IPS DF 4.7 (cell line): ENCODE data around the gene ZNF469.
"Not testable (repeated sequence)": the region's sequence is repeated elsewhere in the genome, so short reads cannot be mapped to it uniquely, and the experiment has no call there.

Experiments
- DNase-seq: peaks from one replicate; pipeline ENCODE4 v3.0.0-alpha.2; 2013; ENCODE audit warnings: low spot score; ENCODE audit errors: extremely low read depth

Gene ZNF469

DNA sequence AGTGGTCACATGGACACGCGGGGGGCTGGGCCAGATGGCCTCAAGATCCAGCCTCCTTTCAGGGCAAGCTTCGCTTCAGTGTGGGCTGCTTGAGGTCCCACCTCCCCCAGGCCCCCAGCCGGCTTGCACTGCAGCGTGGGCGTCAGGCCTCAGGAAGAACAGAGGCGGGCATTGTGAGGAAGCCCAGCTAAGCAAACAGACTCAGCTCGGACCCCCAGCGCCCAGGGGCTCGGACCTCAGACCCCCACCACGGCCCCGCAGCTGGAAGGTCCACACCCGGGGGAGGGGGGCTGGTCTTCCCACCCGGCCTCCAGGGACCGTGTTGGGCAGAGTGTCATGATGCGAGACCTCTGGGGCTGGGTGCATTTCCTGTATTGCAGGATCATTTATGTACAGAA, 24.7 kb upstream of the ZNF469 start:
- no peak for DNase-seq

DNA sequence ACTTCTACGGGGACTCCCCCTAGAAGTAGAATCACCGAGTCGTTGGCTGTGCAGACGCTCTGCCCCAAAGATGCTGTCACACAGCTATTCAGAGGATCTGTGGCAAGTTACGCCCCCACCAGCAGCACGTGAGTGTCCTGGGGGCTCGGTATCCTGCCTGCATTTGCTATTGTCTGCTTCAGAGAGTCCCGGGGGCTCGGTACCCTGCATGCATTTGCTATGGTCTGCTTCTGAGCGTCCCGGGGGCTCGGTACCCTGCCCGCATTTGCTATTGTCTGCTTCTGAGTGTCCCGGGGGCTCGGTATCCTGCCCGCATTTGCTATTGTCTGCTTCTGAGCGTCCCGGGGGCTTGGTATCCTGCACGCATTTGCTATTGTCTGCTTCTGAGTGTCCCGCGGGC, 23.8 kb upstream of the ZNF469 start:
- DNase-seq = no peak

DNA sequence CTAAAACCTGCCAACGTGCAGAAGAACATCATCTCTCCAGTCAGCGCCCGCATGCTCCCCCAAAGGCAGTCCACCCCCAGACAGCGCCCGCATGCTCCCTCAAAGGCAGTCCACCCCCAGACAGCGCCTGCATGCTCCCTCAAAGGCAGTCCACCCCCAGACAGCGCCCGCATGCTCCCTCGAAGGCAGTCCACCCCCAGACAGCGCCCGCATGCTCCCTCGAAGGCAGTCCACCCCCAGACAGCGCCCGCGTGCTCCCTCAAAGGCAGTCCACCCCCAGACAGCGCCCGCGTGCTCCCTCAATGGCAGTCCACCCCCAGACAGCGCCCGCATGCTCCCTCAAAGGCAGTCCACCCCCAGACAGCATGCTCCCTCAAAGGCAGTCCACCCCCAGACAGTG, 22.4 kb upstream of the ZNF469 start:
- not testable (repeated sequence) for DNase-seq

DNA sequence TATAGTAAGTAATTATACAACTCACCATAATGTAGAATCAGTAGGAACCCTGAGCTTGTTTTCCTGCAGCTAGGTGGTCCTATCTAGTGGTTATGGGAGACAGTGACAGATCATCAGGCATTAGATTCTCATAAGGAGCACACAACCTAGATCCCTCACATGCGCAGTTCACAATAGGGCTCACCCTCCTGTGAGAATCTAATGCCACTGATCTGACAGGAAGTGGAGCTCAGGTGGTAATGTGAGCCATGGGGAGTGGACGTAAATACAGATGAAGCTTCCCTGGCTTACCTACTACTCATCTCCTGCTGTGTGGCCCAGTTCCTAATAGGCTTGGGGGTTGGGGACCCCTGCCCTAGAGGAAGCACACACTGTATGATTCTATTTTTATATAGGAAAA, 21.8 kb upstream of the ZNF469 start:
- no peak for DNase-seq

DNA sequence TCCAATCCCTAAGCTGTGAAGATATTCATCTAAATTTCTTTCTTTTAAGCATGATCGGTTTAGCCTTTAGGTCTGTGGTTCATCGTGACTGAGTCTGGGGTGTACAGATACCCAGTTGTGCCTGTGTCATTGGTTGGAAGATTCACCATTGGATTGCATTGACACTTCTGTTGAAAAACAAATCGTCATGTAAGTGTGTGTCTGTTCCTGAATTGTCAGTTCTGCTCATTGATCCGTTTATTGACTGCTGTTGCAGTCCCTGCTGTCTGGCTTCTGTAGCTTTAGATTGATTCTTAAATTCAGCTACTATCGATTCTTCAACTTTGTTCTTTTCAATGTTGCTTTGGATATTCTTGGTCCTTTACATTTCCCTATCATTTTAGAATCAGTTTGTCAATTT, 21.0 kb upstream of the ZNF469 start:
- no peak for DNase-seq

DNA sequence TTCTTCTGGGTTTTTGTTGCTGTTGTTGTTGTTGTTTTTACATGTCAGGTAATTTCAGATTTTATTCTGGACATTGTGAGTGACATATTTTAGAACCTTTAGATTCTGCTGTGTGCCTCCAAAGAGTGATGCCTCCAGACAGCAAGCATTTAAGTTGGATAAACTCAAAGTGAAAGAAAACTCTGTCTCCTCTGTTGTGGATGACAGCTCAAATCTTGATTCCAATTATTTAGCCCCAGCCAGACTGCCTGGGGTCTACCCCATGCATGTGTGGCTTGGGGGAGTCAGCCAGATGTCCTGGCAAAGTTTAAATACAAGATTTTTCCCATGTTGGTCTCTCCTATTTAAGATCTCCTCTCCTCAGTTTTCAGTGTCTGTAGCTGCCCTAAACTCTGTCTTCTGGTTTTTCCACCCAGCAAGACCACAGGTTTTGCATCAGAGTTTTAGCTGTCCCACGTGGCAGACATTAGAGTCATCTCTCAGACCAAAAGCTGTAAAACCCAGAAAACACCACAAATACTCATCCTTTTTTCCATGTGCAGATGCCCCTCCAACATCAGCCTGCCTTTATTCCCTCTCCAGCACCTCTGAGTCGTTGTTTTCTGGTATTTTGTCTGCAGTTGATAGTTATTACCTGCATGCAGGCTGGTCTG, 19.4 kb upstream of the ZNF469 start:
- no peak for DNase-seq

DNA sequence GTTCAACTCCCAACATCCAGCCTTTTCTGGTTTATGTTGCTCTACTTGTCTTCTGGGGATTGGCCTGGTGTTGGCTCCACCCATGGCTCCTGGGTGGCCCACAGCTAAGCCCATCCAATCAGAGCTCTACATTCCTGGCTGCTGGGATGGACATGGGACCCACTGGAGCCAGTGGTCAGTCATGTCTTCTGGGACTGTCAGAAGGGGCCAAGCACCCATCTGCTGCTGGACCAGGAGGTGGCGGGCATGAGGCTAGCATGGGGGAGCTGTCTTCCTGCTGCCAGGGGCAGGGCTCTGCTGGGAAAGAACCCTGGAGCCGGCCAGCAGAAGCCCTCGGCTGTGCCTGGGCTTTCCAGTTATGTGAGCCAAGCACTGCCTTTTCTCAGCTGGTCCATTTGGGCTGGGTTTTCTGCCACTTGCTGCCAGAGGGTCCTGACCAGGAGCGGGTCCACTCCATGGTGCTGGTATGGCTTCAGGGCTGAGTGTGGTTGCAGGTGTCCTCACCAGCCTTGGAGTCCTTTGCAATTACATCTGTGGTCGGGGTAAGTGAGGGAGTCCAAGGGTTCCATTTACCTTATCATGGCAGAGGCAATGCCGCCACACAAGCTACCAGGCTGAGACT, 17.4 kb upstream of the ZNF469 start:
- DNase-seq = no peak

DNA sequence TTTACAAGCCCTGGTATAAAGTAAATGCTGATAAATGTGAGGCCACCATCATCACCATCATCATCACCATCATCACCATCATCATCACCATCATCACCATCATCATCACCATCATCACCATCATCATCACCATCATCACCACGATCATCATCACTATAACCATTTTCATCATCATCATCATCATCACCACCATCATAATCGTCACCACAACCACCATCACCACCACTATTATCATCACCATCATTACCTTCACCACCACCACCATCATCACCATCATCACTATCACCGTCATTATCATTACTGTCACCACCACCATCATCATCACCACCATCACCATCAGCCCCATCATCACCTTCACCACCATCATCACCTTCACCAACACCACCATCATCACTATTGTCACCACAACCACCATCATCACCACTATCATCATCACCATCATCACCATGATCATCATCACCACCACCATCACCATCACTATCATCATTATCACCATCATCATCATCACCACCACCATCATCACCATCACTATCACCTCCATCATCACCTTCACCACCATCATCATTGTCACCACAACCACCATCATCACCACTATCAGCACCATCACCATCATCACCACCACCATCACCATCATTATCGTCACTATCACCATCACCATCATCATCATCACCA, 16.6 kb upstream of the ZNF469 start:
- no peak for DNase-seq

DNA sequence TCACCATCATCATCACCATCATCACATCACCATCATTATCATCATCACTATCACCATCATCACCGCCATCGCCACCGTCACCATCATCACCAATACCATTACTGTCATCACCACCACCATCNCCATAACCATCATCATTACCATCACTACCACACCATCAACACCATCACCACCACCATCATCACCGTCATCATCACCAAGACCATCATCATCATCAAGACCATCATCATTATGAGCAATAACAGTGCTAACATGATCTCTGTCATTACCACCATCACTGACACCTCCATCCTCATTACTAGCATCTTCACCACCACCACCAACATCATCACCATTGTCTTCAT, 16.1 kb upstream of the ZNF469 start:
- DNase-seq = no peak

DNA sequence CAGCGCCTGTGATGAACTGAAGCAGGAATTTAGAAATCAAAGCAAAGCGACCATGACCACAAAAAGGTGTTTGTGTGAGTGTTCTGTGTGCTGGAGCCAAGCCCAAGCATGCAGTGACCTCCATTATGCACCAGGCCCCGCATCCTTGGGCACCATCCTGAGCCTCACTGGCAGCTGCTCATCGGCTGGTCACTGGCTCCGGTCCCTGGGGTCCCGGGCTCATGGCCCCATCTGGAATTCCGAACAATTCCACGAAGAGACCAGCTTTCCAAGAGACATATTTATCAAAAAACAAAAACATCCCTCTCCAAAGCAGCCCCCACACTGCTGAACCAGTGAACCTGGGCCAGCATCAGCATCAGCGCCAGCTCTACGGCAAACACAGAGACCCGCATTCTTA, 15.2 kb upstream of the ZNF469 start:
- DNase-seq = no peak

DNA sequence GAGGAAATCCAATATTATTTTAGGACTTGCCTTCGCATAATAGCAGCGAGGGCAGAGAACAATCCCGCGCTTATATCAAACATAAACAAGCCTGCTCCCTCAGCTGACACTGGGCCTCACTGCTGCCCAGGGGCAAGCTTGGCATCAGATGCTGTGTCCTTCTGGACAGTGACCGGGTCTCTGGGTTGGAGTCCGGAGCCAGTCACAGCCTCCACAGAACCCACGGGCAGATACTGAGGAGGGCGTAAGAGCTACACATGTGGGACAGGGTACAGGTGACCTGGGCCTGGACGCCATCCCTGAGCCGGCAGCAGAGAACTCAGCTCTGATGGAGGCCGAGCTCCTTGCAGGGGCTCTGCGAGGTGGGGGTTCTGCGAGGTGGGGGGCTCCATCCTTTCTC, 14.7 kb upstream of the ZNF469 start:
- DNase-seq = no peak

DNA sequence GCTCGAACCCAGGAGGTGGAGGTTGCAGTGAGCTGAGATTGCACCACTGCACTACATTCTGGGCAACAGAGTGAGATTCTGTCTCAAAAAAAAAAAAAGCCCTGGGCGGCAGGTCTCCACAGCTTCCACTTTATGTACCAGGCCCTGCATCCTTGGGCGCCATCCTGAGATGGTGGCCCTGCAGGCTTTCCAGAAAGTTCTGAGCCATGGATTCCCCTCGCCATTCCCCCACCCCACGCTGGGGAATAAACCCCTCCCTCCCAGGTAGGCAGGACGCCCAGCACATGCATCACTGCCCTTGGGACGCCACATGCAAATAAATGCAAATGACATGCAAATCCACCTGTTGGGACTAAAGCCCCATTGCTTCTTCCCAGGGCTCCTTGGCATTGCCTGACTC, 13.8 kb upstream of the ZNF469 start:
- no peak for DNase-seq

DNA sequence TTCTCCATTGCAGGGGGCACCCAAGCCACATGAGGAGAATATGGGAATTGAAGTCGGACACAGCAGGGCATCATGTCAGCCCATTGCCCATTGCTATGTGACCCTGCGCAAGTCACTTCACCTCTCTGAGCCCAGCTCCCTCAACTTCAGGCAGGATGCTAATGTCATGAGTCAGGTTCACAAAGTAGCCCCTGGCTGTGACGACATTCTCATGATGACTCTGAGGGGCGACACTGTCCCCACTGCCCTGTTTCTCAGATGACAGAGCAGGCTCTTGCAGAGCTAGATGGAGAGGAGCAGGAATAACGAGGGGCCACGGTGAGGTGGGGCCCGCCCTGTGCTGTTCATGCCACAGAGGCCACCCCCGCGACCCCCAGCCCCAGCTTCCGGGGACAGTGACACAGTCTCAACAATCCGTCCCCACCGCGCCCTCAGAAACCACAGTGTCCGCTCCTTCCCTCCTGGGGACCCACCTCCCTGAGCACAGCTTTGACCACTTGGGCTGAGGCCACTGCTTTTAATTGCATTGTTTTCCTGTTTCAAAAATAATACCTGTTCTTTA, 13.2 kb upstream of the ZNF469 start:
- no peak for DNase-seq

DNA sequence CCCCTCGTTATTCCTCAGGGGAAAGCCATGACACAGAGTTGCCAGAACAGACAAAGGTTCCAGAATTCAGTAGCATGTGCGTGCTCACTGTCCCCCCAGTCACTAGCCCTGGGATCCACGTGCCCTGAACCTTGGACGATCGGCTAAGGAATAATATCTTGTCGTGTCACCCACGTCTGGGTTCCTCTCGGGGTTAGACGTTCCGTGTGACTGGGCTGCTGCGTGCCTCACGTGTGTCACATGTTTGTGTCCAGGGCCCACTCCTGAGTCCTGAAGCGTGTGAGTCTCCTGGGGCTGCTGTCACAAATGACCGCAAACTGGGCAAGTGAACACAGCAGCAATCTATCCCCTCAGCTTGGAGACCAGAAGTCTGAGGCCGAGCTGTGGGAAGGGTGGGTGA, 12.4 kb upstream of the ZNF469 start:
- DNase-seq = no peak

DNA sequence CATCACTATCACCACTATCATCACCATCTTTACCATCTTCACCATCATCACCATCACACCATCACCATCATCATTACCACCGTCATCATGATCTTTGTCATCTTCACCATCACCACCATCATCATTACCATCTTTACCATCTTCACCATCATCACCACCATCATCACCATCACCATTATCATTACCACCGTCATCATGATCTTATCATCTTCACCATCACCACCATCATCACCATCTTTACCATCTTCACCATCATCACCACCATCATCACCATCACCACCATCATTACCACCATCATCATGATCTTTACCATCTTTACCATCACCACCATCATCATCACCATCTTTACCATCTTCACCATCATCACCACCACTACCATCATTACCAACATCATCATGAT, 10.2 kb upstream of the ZNF469 start:
- no peak for DNase-seq

DNA sequence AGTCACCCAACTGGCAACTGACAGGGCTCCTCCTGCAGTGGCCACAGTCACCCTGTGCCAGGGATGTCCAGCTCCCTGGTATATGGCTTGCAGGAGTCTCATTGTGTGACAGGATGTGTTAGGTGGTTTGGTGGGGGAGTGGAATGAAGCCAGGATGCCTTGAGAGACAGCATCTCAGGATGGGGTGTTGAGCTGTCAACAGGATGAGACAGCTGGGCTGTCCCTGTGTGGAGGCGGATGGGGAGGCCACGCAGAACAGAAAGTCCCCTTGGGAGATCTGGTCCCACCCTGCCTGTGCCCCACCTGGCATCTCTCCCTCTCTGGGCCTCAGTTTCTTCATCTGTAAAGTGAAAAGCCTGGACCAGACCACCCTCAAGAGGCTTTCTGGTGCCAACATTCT, 9.5 kb upstream of the ZNF469 start:
- no peak for DNase-seq

DNA sequence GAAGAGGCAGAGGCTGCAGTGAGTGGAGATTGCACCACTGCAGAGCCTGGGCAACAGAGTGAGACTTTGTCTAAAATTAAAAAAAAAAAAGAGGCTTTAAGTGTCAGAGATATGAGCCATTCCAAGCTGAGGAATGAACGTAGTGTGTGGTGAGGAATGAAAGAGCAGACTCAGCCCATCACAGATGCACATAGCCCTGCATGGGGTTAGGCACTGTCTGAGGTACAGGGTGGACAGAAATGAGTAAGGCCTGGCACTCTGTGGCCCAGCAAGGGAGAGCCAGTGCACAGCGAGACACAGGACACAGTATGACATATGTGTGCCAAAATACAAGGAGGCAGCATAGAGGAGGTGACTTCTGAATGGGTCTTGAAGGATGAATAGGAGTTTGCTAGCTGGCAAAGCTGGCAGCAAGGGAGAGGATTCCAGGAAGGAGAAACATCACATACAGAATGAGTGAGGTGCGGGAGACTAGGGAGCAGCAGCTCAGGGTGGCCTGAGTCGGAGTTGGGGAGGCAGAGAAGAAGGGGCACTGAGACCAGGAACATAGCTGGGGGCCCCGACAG, 8.7 kb upstream of the ZNF469 start:
- no peak for DNase-seq

DNA sequence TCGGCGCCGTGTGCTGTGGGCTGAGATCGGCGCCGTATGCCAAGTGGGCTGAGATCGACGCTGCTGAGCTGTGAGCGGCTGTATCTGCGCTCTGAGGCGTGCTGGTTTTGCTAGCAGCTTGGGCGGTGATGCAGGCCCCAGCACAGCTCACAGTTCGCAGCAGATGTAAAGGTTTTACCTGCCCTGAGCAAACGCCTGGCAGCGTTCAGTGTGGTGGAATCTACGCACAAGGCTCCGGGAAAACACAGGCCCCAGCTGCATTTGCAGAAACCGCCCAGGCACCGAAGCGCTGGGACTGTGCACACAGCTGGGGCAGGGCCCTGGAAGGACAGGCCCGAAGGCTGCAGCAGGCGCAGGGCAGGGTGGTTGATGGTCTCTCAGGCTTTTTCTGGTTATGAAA, 8.0 kb upstream of the ZNF469 start:
- DNase-seq = no peak

DNA sequence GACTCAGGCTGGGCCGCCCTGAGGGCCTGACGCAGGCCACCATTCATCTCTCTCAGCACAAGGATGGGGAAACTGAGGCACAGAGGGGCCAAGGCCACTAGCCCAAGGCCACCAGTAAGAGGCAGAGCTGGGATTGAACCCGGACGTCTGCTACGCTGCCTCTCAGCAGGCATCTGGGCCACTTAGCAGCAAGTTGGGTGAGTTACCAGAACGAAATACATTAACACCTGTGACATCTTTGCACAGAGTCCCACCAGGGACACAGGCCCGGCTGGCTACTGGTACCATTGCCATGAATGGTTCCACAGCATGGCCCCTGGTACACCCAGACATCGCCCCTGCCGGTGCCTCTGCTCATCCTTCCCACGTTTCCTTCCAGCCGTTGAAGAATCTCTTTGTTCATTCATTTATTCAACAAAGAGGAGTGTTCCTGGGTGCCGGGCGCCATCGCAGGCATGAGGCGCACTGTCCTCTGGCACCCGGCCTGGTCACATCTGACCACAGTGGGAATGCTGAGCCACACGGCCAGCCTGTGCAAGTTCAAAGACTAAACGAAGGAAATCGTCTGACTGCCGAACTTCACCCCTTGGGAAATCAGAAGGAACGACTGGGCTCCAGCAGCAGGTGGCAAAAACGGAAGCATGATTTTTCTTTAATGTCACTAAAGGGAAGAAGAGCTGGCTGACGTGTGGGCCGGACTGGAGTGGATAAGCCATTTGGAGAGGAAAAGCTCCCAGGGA, 7.4 kb upstream of the ZNF469 start:
- no peak for DNase-seq

DNA sequence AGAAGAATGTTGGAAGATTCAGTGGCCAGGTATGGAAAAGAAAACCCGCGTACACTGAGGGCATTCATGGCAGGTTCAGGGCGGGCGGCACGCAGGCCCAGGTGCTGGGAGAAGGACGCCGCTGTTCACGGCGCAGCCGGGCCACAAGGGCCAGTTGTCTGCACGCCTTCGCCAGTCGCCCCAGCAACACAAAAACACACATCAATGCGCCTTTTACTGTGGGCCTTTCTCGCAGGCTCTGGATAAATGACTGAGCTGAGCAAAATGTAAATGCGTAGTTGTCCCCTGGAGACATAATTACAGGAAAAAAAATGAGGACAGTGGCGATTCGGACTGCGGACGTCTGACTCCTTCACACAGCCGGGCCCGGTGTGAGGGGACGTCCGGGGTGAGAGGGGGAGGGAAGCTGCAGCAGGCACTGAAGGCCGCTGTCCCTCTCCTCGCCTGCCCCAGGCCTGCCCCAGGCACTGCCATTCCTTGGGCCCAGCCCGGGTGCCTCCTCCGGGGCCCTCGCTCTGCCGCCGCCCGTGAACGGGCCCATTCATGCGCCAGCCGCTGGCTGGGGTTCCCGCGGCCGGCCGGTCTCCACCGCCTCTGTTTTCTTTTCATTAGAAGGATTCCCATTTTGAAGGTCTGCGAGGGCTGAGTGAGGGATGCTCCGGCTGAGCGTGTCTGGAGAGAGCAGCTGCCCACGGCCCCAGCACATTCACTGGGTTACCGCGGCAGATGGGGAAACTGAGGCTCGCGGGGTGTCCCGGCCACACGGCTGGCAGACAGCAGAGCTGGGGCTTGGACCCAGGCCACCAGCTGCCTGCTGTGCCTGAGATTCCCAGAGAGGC, 6.5 kb upstream of the ZNF469 start:
- no peak for DNase-seq
